Spleen (tissue), 7 donors: ENCODE results near the gene XRCC3.

ENCODE experiments used
- POLR2A ChIP-seq, 3 donors: fragments of 450-650 bp; IDR thresholded peaks; one replicate each; pipeline ENCODE4 v1.5.1; 2017; ENCODE audit warnings: antibody characterized with exemption in 3 of 3, mild to moderate bottlenecking in 1 of 3
- POLR2AphosphoS5 ChIP-seq, 3 donors: sonication (generic); formaldehyde crosslinking; IDR thresholded peaks; one replicate each; pipeline ENCODE4 v1.5.1; 2017; ENCODE audit warnings: antibody characterized with exemption in 3 of 3
- TF ChIP-seq, protein P1 (sequence below), 11 experiments: fragments of 200-600 bp in 7 of 11; fragments of 450-650 bp in 4 of 11; sonication (generic) in 4 of 11; IDR thresholded peaks in 8 of 11; conservative IDR thresholded peaks in 3 of 11; 1 replicate in 7 of 11; 2 replicates in 4 of 11; pipeline versions ENCODE4 v1.4.0 to v1.8.0; 2016 to 2021; ENCODE audit warnings: antibody characterized with exemption in 11 of 11, inconsistent platforms in 4 of 11, mild to moderate bottlenecking in 1 of 11
- donor health status: DM: no; HTN: no; CAD: no; lungs with moderate emphysema.
- donor health status: DM: no; HTN: no; CAD: no.
- donor health status: DM: no; HTN: no; CAD: no.

DNA sequence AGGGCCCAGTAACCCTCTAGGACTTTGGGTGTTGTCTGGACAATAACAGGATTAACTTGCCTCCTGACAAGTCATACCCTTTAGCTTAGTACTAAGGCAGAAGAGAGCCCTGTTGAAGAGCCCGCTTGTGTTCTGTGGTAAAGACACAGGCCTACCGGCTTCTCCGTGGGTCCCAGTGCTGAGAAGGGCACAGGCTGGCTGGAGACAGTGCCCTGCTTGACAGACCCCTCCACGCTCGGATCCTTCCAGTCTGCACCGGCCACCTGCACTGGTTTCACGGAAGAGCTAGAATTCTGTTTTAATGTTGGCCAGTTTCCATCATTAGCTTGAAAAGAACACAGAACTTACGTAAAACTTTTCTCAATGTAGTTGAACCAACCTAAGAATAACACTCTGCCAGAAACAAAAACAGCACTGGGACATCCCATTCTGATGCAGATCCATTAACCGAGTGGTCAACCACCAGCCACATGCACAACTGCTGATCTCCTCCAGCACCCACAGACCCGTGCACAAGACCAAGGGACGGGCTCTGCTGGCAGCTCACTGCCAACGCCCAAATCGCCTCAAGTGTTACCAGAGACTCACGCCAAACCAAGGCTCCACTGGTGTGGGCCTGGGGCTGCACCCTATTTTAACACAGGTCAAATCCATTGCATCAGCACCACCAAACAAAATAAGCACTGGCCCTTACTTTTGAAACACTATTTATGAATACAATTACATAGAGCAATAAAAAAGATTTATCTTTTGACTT is 27.4 kb upstream of the XRCC3 start:
- TF ChIP-seq, protein P1, sequence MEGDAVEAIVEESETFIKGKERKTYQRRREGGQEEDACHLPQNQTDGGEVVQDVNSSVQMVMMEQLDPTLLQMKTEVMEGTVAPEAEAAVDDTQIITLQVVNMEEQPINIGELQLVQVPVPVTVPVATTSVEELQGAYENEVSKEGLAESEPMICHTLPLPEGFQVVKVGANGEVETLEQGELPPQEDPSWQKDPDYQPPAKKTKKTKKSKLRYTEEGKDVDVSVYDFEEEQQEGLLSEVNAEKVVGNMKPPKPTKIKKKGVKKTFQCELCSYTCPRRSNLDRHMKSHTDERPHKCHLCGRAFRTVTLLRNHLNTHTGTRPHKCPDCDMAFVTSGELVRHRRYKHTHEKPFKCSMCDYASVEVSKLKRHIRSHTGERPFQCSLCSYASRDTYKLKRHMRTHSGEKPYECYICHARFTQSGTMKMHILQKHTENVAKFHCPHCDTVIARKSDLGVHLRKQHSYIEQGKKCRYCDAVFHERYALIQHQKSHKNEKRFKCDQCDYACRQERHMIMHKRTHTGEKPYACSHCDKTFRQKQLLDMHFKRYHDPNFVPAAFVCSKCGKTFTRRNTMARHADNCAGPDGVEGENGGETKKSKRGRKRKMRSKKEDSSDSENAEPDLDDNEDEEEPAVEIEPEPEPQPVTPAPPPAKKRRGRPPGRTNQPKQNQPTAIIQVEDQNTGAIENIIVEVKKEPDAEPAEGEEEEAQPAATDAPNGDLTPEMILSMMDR (IDR thresholded peaks at IDR 0.05 in 8 of 11, conservative IDR thresholded peaks at IDR 0.05 in 3 of 11): no peak
- TF ChIP-seq POLR2AphosphoS5 (IDR thresholded peaks at IDR 0.05) (no peak), POLR2A (IDR thresholded peaks at IDR 0.05) (no peak)
